Keratinocyte (primary cell): ENCODE measurements around the gene TSPAN4.

ENCODE experiments used
- CTCF ChIP-seq, 3 experiments: IDR thresholded peaks in 1 of 3; conservative IDR thresholded peaks in 1 of 3; optimal IDR thresholded peaks in 1 of 3; 2 replicates in 2 of 3; 3 replicates in 1 of 3; pipeline versions ENCODE3 to v1.5.1; 2011; ENCODE audit warnings: low read length in 3 of 3, mild to moderate bottlenecking in 3 of 3, moderate library complexity in 2 of 3, control low read depth in 1 of 3, inconsistent platforms in 1 of 3; ENCODE audit not compliant: insufficient read depth in 2 of 3; ENCODE audit errors: extremely low read depth in 1 of 3
- EZH2 ChIP-seq: IDR thresholded peaks from one replicate; pipeline ENCODE4 v1.6.1; 2012; ENCODE audit warnings: inconsistent platforms, mild to moderate bottlenecking, low read length, moderate library complexity

GRCh38 chr11:860234-861104, 17.8 kb downstream of the TSPAN4 start:
- TF ChIP-seq CTCF (optimal IDR thresholded peaks at IDR 0.05 in 1 of 3, IDR thresholded peaks at IDR 0.05 in 1 of 3, conservative IDR thresholded peaks at IDR 0.05 in 1 of 3; ENCODE audit: extremely low read depth in 1 of 3, insufficient read depth in 2 of 3, low read length in 3 of 3), result no peak
- TF ChIP-seq EZH2, result no peak
